GM12892 (cell line): ENCODE measurements around the gene ATF7.

Experiments
- POLR2AphosphoS5 ChIP-seq: IDR thresholded peaks from 2 replicates; pipeline ENCODE4 v1.6.1; 2011; ENCODE audit warnings: low read depth, low read length, control low read depth
- TAF1 ChIP-seq: IDR thresholded peaks from 2 replicates; pipeline ENCODE4 v1.6.1; 2011; ENCODE audit warnings: low read depth, mild to moderate bottlenecking, control low read depth, low read length, borderline replicate concordance

- no peak for TF ChIP-seq POLR2AphosphoS5
- TF ChIP-seq TAF1 = no peak
Observed at GRCh38 chr12:53508534-53509170, 117.5 kb downstream of the ATF7 start.
